K562 (cell line): ENCODE measurements around the gene CFAP141. TPM values are rescaled to one million over a fixed set of nuclear protein-coding genes. Genes with fewer than 3 reads are reported as not detected.

ENCODE experiments used
- CBFA2T3 ChIP-seq: fragments of 450-650 bp; IDR thresholded peaks from 2 replicates; pipeline ENCODE4 v1.6.1; 2017
- EHMT2 ChIP-seq: fragments of 450-650 bp; IDR thresholded peaks from 2 replicates; pipeline ENCODE4 v1.6.1; 2018; ENCODE audit warnings: antibody characterized with exemption
- FOXK2 ChIP-seq, 2 experiments: fragments of 450-650 bp; IDR thresholded peaks in 1 of 2; conservative IDR thresholded peaks in 1 of 2; 2 replicates each; pipeline ENCODE4 v1.6.1; 2016; ENCODE audit warnings: low read depth in 2 of 2, mild to moderate bottlenecking in 1 of 2
- GABPB1 ChIP-seq: sonication (generic); formaldehyde crosslinking; IDR thresholded peaks from 2 replicates; pipeline ENCODE4 v1.8.0; 2022; ENCODE audit warnings: mild to moderate bottlenecking, missing genetic modification reagents
- KLF1 ChIP-seq: fragments of 450-650 bp; IDR thresholded peaks from 2 replicates; pipeline ENCODE4 v1.6.1; 2016; ENCODE audit warnings: missing genetic modification characterization, missing compliant biosample characterization
- LCOR ChIP-seq: sonication (generic); formaldehyde crosslinking; IDR thresholded peaks from 2 replicates; pipeline ENCODE4 v1.8.0; 2022; ENCODE audit warnings: mild to moderate bottlenecking, missing genetic modification reagents
- NFE2L1 ChIP-seq: fragments of 450-650 bp; IDR thresholded peaks from 2 replicates; pipeline ENCODE4 v1.6.1; 2016; ENCODE audit warnings: missing genetic modification characterization, low read depth, mild to moderate bottlenecking, missing compliant biosample characterization, moderate library complexity, borderline replicate concordance
- NR2C2 ChIP-seq, 2 experiments: fragments of 200-800 bp in 1 of 2; sonication (Bioruptor generic) in 1 of 2; sonication (generic) in 1 of 2; formaldehyde crosslinking in 1 of 2; IDR thresholded peaks; 2 replicates each; pipeline versions ENCODE4 v1.6.1 to v1.8.0; 2016 to 2022; ENCODE audit warnings: mild to moderate bottlenecking in 1 of 2, missing compliant biosample characterization in 1 of 2, missing genetic modification characterization in 1 of 2, missing genetic modification reagents in 1 of 2
- U2AF1 ChIP-seq: fragments of 200-400 bp; formaldehyde crosslinking; optimal IDR thresholded peaks from 2 replicates; pipeline ENCODE3; 2017; ENCODE audit warnings: mild to moderate bottlenecking, low read depth, low read length, moderate library complexity
- USF2 ChIP-seq: sonication (generic); formaldehyde crosslinking; IDR thresholded peaks from 2 replicates; pipeline ENCODE4 v1.5.0; 2020; ENCODE audit warnings: missing genetic modification reagents
- XRCC5 ChIP-seq: fragments of 200-400 bp; formaldehyde crosslinking; IDR thresholded peaks from 2 replicates; pipeline ENCODE4 v1.6.1; 2017; ENCODE audit warnings: low read depth, mild to moderate bottlenecking, low read length
- ZBTB43 ChIP-seq: sonication (generic); formaldehyde crosslinking; IDR thresholded peaks from 2 replicates; pipeline ENCODE4 v1.8.0; 2023; ENCODE audit warnings: mild to moderate bottlenecking, missing genetic modification reagents
- ZFX ChIP-seq: sonication (generic); formaldehyde crosslinking; IDR thresholded peaks from 2 replicates; pipeline ENCODE4 v1.8.0; 2022; ENCODE audit warnings: mild to moderate bottlenecking, missing genetic modification reagents, moderate library complexity
- ZNF224 ChIP-seq: sonication (generic); formaldehyde crosslinking; IDR thresholded peaks from 2 replicates; pipeline ENCODE4 v1.8.0; 2022; ENCODE audit warnings: mild to moderate bottlenecking, missing genetic modification reagents
- ZNF263 ChIP-seq: sonication (generic); formaldehyde crosslinking; IDR thresholded peaks from 2 replicates; pipeline ENCODE4 v1.8.0; 2022; ENCODE audit warnings: mild to moderate bottlenecking, missing genetic modification reagents, borderline replicate concordance
- ZNF395 ChIP-seq: fragments of 200-800 bp; sonication (Bioruptor generic); IDR thresholded peaks from 2 replicates; pipeline ENCODE4 v1.6.1; 2017; ENCODE audit warnings: missing genetic modification characterization, missing compliant biosample characterization
- ZNF780A ChIP-seq: fragments of 250-450 bp; sonication (Bioruptor Pico); IDR thresholded peaks from 2 replicates; pipeline ENCODE4 v1.5.0; 2021; ENCODE audit warnings: mild to moderate bottlenecking
- polyA plus RNA-seq, 8 experiments: library from polyadenylated mRNA; depleted of rRNA in 4 of 8; stranded (reverse) in 5 of 8; unstranded in 3 of 8; fragments of >200 nt; fragmentation: Nextera tagmentation in 2 of 8; fragmentation: Illumina TruSeq in 1 of 8; extraction: Ambion mirVana in 2 of 8; extraction: Trizol in 1 of 8; gene quantifications; 2 replicates each; pipeline versions ENCODE4 v1.2.1 to v1.2.3, GENCODE V29; 2011 to 2014; ENCODE audit warnings: inconsistent platforms in 1 of 8, missing spikeins in 1 of 8
- total RNA-seq, 7 experiments: library from RNA; depleted of rRNA in 6 of 7; stranded (reverse); fragments of >200 nt in 6 of 7; fragmentation: Illumina TruSeq in 2 of 7; extraction: Trizol in 2 of 7; gene quantifications; 2 replicates each; pipeline versions ENCODE4 v1.2.1 to v1.2.3, GENCODE V29; 2011 to 2021; ENCODE audit warnings: low replicate concordance in 1 of 7
- TF ChIP-seq, protein P1 (sequence below): sonication (generic); formaldehyde crosslinking; IDR thresholded peaks from 2 replicates; pipeline ENCODE4 v1.8.0; 2022; ENCODE audit warnings: missing genetic modification reagents, mild to moderate bottlenecking, moderate library complexity, borderline replicate concordance
- TF ChIP-seq, protein P2 (sequence below), 2 experiments: fragments of 450-650 bp in 1 of 2; sonication (generic) in 1 of 2; formaldehyde crosslinking in 1 of 2; IDR thresholded peaks in 1 of 2; conservative IDR thresholded peaks in 1 of 2; 2 replicates each; pipeline versions ENCODE4 v1.6.1 to v1.8.1; 2016 to 2023; ENCODE audit warnings: mild to moderate bottlenecking in 2 of 2, moderate library complexity in 2 of 2, inconsistent platforms in 1 of 2, missing genetic modification reagents in 1 of 2
- TF ChIP-seq, protein P3 (sequence below): fragments of 450-650 bp; IDR thresholded peaks from 2 replicates; pipeline ENCODE4 v1.6.1; 2016; ENCODE audit warnings: missing biosample characterization, missing genetic modification characterization

Gene CFAP141
- total and polyA plus RNA-seq, 9 of the 15 experiments (the other 6 are each of a cell fraction or from before 2014, with no cell fraction given), result not detected

DNA sequence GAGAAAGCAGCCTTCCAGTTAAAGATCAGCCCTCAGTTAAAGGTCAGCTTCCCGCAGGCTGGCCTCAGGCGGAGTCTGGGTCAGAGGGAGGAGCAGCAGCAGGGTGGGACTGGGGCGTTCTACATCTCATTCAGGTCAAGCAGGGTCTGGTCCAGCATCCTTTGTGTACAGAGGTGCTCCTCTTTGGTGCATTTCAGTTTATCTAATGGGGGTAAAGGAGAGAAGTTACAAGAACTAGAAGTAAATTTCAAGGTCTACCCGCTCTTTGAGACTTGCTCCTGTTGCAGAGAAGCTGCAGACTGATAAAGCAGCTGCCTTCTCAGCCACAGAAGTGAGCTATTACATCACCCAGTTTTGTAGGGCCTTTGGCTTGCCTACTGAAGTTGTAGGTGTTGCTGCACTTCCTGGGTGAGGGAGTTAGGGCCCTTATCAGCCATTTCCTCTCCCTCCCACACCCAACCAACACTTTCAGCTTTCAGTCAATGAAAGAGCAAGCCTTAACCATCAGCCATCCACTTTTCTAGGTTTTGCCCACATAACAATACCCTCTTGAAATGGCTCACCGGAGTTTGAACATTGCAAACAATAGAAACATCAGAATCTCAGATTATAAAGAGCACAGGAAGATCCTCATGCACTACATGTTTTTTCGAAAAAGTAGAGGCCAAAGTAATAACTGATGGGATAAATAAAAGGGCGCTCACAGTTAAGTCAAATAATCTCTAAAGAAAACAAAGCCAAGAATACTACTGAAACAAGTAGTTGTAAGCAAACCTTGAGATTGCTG lies 48.4 kb downstream of the CFAP141 start (continued):
- no peak; the same call in 1 of the 2 replicates for TF ChIP-seq ZNF395 (CRISPR knock-in tag)
- TF ChIP-seq, protein P1, sequence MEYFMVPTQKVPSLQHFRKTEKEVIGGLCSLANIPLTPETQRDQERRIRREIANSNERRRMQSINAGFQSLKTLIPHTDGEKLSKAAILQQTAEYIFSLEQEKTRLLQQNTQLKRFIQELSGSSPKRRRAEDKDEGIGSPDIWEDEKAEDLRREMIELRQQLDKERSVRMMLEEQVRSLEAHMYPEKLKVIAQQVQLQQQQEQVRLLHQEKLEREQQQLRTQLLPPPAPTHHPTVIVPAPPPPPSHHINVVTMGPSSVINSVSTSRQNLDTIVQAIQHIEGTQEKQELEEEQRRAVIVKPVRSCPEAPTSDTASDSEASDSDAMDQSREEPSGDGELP (CRISPR knock-in tag), result peak; percentile 86
- TF ChIP-seq FOXK2 (conservative IDR thresholded peaks at IDR 0.05 in 1 of 2, IDR thresholded peaks at IDR 0.05 in 1 of 2; ENCODE audit: low read depth in 2 of 2), result peak; percentile 53 to 80
- no peak for TF ChIP-seq KLF1 (tag)
- TF ChIP-seq, protein P2, sequence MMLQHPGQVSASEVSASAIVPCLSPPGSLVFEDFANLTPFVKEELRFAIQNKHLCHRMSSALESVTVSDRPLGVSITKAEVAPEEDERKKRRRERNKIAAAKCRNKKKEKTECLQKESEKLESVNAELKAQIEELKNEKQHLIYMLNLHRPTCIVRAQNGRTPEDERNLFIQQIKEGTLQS (IDR thresholded peaks at IDR 0.05), result peak; percentile 99
- TF ChIP-seq, protein P2 (CRISPR knock-in tag; conservative IDR thresholded peaks at IDR 0.05), result peak; percentile 87; the same call in 1 of the 2 replicates
- TF ChIP-seq NFE2L1, result no peak
- peak; percentile 93 for TF ChIP-seq EHMT2
- TF ChIP-seq NR2C2 (CRISPR knock-in tag; IDR thresholded peaks at IDR 0.05), result no peak; the same call in 1 of the 2 replicates
- peak; percentile 90 for TF ChIP-seq NR2C2 (tag; IDR thresholded peaks at IDR 0.05)
- TF ChIP-seq, protein P3, sequence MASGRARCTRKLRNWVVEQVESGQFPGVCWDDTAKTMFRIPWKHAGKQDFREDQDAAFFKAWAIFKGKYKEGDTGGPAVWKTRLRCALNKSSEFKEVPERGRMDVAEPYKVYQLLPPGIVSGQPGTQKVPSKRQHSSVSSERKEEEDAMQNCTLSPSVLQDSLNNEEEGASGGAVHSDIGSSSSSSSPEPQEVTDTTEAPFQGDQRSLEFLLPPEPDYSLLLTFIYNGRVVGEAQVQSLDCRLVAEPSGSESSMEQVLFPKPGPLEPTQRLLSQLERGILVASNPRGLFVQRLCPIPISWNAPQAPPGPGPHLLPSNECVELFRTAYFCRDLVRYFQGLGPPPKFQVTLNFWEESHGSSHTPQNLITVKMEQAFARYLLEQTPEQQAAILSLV (tag), result peak; percentile 86
- no peak for TF ChIP-seq U2AF1
- no peak for TF ChIP-seq ZNF780A
- TF ChIP-seq CBFA2T3, result peak; percentile 84
- TF ChIP-seq ZBTB43 (CRISPR knock-in tag), result no peak
- no peak for TF ChIP-seq ZNF224 (CRISPR knock-in tag)
- TF ChIP-seq GABPB1 (CRISPR knock-in tag), result peak; percentile 68; the same call in 1 of the 2 replicates
- peak; percentile 86 for TF ChIP-seq ZNF263 (CRISPR knock-in tag)
- no peak for TF ChIP-seq USF2 (CRISPR knock-in tag)
- no peak; the same call in 1 of the 2 replicates for TF ChIP-seq LCOR (CRISPR knock-in tag)
- no peak for TF ChIP-seq XRCC5
- peak; percentile 66 for TF ChIP-seq ZFX (CRISPR knock-in tag)
